C4-2B (cell line): Measurements from ENCODE around the gene NUDT22.

Experiments used
- H3K27ac ChIP-seq: fragments of 450-650 bp; 2 replicates; pipeline ENCODE4 v1.5.1; 2017
- ZFX ChIP-seq: fragments of 450-650 bp; IDR thresholded peaks from 2 replicates; pipeline ENCODE4 v1.6.1; 2017
- TF ChIP-seq, protein P1 (sequence below): fragments of 450-650 bp; conservative IDR thresholded peaks from 2 replicates; pipeline ENCODE4 v1.5.1; 2017; ENCODE audit warnings: mild to moderate bottlenecking

NUDT22 gene

DNA sequence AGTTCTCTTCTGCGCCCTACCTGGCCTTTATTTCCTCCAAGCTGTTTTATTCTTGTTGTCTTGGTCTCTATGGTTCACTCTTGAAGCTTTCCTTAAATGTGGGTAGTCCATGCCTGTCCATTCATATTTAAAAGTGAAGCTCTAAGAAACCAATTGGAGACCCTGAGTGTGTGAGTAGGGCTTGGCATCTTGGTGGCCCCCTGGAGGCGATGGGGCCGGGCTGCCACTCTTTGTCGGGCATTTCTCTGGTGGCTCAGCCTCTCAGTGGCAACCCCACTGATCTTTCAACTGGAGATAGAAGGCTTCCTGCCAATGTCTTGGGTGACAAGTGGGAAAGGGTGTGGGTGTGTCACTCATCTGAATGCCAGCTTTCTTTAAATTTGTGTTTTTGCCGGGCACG is 9.2 kb upstream of the NUDT22 start:
- H3K27ac ChIP-seq, result no peak overlapping the region
- no peak for TF ChIP-seq ZFX
- TF ChIP-seq, protein P1, sequence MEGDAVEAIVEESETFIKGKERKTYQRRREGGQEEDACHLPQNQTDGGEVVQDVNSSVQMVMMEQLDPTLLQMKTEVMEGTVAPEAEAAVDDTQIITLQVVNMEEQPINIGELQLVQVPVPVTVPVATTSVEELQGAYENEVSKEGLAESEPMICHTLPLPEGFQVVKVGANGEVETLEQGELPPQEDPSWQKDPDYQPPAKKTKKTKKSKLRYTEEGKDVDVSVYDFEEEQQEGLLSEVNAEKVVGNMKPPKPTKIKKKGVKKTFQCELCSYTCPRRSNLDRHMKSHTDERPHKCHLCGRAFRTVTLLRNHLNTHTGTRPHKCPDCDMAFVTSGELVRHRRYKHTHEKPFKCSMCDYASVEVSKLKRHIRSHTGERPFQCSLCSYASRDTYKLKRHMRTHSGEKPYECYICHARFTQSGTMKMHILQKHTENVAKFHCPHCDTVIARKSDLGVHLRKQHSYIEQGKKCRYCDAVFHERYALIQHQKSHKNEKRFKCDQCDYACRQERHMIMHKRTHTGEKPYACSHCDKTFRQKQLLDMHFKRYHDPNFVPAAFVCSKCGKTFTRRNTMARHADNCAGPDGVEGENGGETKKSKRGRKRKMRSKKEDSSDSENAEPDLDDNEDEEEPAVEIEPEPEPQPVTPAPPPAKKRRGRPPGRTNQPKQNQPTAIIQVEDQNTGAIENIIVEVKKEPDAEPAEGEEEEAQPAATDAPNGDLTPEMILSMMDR, result no peak

DNA sequence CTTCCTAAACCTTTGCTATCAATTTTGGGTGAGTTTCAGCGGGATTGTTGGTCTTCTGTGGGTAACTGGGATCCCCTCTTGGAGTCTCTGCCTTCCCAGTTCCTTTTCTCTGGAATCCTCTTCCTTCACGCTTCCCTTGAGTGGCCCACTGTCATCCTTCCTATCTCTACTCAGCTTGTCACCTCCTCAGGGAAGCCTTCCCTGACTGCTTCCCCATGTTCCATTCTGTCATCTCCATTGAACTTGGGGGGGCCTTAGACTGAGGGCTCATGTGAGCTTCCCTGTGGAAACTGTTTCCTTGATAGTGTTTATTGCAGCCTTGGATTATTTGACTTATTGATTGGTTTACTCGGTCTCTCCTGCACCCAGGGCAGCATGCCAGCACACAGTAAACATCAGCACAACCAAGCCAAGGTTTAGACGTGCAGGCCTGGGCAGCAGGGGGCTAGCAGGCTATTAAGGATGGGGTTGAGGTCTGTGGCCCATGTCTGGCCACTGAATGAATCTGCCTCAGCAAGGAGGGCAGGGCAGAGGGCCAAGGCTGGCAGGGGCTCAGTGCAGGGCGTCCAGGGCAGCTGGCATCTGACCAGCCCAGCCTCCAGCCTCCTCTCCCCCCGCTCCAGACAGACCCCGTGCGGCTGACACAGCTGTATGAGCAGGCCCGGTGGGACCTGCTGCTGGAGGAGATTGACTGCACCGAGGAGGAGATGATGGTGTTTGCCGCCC is 7.3 kb upstream of the NUDT22 start:
- TF ChIP-seq, protein P1, result no peak
- TF ChIP-seq ZFX, result no peak
- peak overlapping the region; percentile 7; the same call in 1 of the 2 replicates for H3K27ac ChIP-seq

DNA sequence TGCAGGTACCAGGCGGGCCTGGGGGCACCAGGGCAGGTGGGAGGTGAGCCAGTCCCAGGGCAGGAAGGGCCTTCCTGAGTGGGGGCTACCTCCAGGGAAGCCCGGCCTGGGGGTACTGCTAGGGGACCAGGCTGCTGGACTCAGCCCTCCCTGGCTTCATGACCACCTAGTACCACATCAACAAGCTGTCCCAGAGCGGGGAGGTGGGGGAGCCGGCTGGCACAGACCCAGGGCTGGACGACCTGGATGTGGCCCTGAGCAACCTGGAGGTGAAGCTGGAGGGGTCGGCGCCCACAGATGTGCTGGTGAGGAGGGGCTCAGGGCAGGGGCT is 6.8 kb upstream of the NUDT22 start:
- TF ChIP-seq, protein P1, result no peak
- no peak for TF ChIP-seq ZFX
- H3K27ac ChIP-seq, result peak overlapping the region; percentile 7; the same call in 1 of the 2 replicates

DNA sequence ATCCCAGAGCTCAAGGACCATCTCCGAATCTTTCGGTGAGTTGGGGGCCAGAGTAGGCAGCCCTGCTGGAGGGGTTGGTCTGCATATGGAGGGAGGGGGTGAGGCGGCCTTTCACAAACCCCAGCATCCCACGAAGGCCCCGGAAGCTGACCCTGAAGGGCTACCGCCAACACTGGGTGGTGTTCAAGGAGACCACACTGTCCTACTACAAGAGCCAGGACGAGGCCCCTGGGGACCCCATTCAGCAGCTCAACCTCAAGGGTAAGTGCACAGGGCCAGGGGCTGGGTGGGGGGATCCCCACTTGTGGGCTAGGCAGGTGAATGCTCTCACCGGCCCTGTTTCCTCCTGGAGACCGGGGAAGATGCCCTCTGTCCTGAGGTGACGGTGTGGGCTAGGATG is 6.3 kb upstream of the NUDT22 start:
- TF ChIP-seq, protein P1, result no peak
- no peak for TF ChIP-seq ZFX
- no peak overlapping the region for H3K27ac ChIP-seq

DNA sequence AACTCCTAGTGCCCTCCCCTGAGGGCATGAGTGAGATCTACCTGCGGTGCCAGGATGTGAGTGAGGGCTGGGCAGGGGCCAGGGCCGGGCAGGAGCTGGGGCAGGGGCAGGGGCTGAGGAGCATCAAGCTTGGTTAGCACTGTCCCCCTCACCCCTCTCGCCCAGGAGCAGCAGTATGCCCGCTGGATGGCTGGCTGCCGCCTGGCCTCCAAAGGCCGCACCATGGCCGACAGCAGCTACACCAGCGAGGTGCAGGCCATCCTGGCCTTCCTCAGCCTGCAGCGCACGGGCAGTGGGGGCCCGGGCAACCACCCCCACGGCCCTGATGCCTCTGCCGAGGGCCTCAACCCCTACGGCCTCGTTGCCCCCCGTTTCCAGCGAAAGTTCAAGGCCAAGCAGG is 5.8 kb upstream of the NUDT22 start:
- no peak overlapping the region for H3K27ac ChIP-seq
- TF ChIP-seq, protein P1, result no peak
- no peak for TF ChIP-seq ZFX

DNA sequence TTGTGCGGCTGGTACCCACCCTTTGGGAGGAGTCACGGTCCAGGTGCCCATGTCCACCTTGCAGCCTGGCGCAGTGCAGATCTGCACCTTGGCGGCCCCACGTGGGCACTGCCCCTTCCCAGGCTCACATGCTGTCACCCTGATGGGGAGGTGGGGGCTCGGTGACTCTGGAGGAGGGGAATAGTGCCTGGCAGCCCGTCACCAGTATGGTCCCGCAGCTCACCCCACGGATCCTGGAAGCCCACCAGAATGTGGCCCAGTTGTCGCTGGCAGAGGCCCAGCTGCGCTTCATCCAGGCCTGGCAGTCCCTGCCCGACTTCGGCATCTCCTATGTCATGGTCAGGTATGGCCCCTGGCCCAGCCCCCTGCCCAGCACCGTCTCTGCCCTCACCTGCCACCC is 5.3 kb upstream of the NUDT22 start:
- TF ChIP-seq ZFX, result no peak
- TF ChIP-seq, protein P1, result no peak
- no peak overlapping the region for H3K27ac ChIP-seq

DNA sequence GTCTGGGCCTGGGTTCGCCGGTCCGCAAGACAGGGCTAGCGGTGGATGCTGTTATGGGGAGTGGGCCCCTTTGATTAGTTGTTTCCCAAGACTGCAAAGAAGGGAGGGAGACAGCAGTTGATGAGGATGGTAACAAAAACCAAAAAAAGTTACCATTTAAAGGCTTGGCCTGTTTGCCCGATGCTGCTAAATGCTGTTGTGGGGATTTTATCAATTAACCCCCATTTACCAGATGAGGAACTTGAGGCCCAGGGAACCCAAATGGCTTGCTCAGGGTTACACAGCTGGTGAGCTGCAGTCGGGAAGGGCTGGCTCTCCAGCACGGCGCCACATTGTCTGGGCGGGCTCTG is 3.4 kb upstream of the NUDT22 start:
- H3K27ac ChIP-seq, result no peak overlapping the region
- TF ChIP-seq, protein P1, result no peak
- no peak for TF ChIP-seq ZFX
